HCT116 (cell line): Measurements from ENCODE around the gene THEMIS2. TPM values are rescaled to one million over a fixed set of nuclear protein-coding genes. Genes with fewer than 3 reads are reported as not detected.

Experiments used
- ATAC-seq: fragments of 200-7000 bp; cut with Tn5 transposase; 2 replicates; pipeline ENCODE4 v1.9.1; 2020; ENCODE audit warnings: mild to moderate bottlenecking, moderate library complexity
- BruUV-seq: library from RNA; stranded (reverse); fragments of 400-500 nt; replicated peaks from 2 replicates; lab custom pipeline; 2021; lab: Mats Ljungman, UMichigan
- CTCF ChIA-PET: fragments of 300-600 bp; sonication (Branson Sonifier 250); formaldehyde crosslinking; loops from one replicate; lab custom pipeline; 2021; ENCODE audit warnings: antibody characterized with exemption; lab: Charles Lee
- POLR2A ChIA-PET: fragments of 300-600, 350-600 bp; sonication (Branson Sonifier 250); formaldehyde crosslinking; loops from one replicate; lab custom pipeline; 2021; ENCODE audit warnings: antibody characterized with exemption; lab: Charles Lee
- RAD21 ChIA-PET, 2 experiments: fragments of 300-600 bp; sonication (Branson Sonifier 250); formaldehyde crosslinking; loops; one replicate each; lab custom pipeline; 2023; ENCODE audit warnings: low total read pairs in 2 of 2; ENCODE audit not compliant: uncharacterized antibody in 2 of 2, unreplicated experiment in 2 of 2, low non-redundant PET in 1 of 2; lab: Charles Lee
- DNase-seq: peaks from one replicate; pipeline ENCODE4 v3.0.0-alpha.2; 2010; ENCODE audit warnings: low read depth, low spot score
- H2AFZ ChIP-seq: fragments of 200-600 bp; shearing (Covaris generic), sonication (generic); 2 replicates; pipeline ENCODE4 v1.6.1; 2017; ENCODE audit warnings: low read depth, mixed run types, mixed read lengths, antibody characterized with exemption, low read length; ENCODE audit not compliant: poor library complexity, severe bottlenecking
- H3K27ac ChIP-seq: 2 replicates; pipeline ENCODE4 v1.5.1; 2012; ENCODE audit warnings: low read depth, low read length
- H3K27me3 ChIP-seq: fragments of 200-600 bp; sonication (generic); 2 replicates; pipeline ENCODE4 v1.6.1; 2016; ENCODE audit warnings: mixed run types, low read length, mixed read lengths; ENCODE audit not compliant: insufficient read depth
- H3K36me3 ChIP-seq, 2 experiments: fragments of 200-500 bp in 1 of 2; fragments of 200-600 bp in 1 of 2; sonication (Bioruptor generic) in 1 of 2; sonication (generic) in 1 of 2; 2 replicates each; pipeline versions ENCODE4 v1.5.1 to v1.6.1; 2014 to 2016; ENCODE audit warnings: low read length in 2 of 2, inconsistent platforms in 1 of 2, mixed read lengths in 1 of 2, mixed run types in 1 of 2; ENCODE audit not compliant: insufficient read depth in 2 of 2, control insufficient read depth in 1 of 2
- H3K4me1 ChIP-seq, 2 experiments: fragments of 200-600 bp in 1 of 2; sonication (generic) in 1 of 2; 2 replicates each; pipeline versions ENCODE4 v1.5.1 to v1.6.1; 2012 to 2017; ENCODE audit warnings: low read length in 2 of 2, inconsistent platforms in 1 of 2, mild to moderate bottlenecking in 1 of 2, mixed read lengths in 1 of 2, mixed run types in 1 of 2, moderate library complexity in 1 of 2; ENCODE audit not compliant: insufficient read depth in 2 of 2, control insufficient read depth in 1 of 2
- H3K4me2 ChIP-seq: fragments of 200-600 bp; sonication (generic); 2 replicates; pipeline ENCODE4 v1.6.1; 2017; ENCODE audit warnings: mixed run types, low read length, mixed read lengths
- H3K4me3 ChIP-seq, 2 experiments: fragments of 200-600 bp in 1 of 2; sonication (generic) in 1 of 2; replicated peaks in 1 of 2; 2 replicates each; pipeline ENCODE4 v1.5.1; 2011 to 2016; ENCODE audit warnings: low read length in 2 of 2, control low read depth in 1 of 2, low read depth in 1 of 2, mild to moderate bottlenecking in 1 of 2, mixed read lengths in 1 of 2, mixed run types in 1 of 2
- H3K79me2 ChIP-seq: fragments of 200-600 bp; sonication (generic); 2 replicates; pipeline ENCODE4 v1.6.1; 2017; ENCODE audit warnings: mild to moderate bottlenecking, mixed run types, low read length, moderate library complexity, mixed read lengths; ENCODE audit not compliant: insufficient read depth
- H3K9ac ChIP-seq: fragments of 200-600 bp; sonication (generic); 2 replicates; pipeline ENCODE4 v1.6.1; 2016; ENCODE audit warnings: low read length, mixed read lengths
- H3K9me2 ChIP-seq: fragments of 200-600 bp; sonication (generic), shearing (Covaris generic); 2 replicates; pipeline ENCODE4 v1.6.1; 2017; ENCODE audit warnings: mixed run types, mild to moderate bottlenecking, moderate library complexity; ENCODE audit not compliant: insufficient read depth
- H3K9me3 ChIP-seq, 2 experiments: fragments of 200-500 bp in 1 of 2; fragments of 200-600 bp in 1 of 2; sonication (Bioruptor generic) in 1 of 2; sonication (generic) in 1 of 2; 2 replicates each; pipeline ENCODE4 v1.6.1; 2014 to 2017; ENCODE audit warnings: low read length in 2 of 2, mixed read lengths in 2 of 2, inconsistent platforms in 1 of 2, low read depth in 1 of 2, mild to moderate bottlenecking in 1 of 2, mixed run types in 1 of 2, moderate library complexity in 1 of 2; ENCODE audit not compliant: control insufficient read depth in 1 of 2, insufficient read depth in 1 of 2
- H4K20me1 ChIP-seq: fragments of 200-600 bp; sonication (generic), shearing (Covaris generic); 2 replicates; pipeline ENCODE4 v1.6.1; 2017; ENCODE audit warnings: mixed run types, mild to moderate bottlenecking, moderate library complexity; ENCODE audit not compliant: insufficient read depth
- ATF3 ChIP-seq: IDR thresholded peaks from 2 replicates; pipeline ENCODE4 v1.6.1; 2012
- CBX3 ChIP-seq: IDR thresholded peaks from 2 replicates; pipeline ENCODE4 v1.6.1; 2012; ENCODE audit warnings: low read depth
- CEBPB ChIP-seq: IDR thresholded peaks from 2 replicates; pipeline ENCODE4 v1.6.1; 2012; ENCODE audit warnings: low read depth
- CTCF ChIP-seq, 3 experiments: fragments of 200-600 bp in 1 of 3; sonication (generic) in 1 of 3; IDR thresholded peaks in 2 of 3; conservative IDR thresholded peaks in 1 of 3; 2 replicates each; pipeline ENCODE4 v1.5.1; 2012 to 2017; ENCODE audit warnings: low read depth in 2 of 3, low read length in 2 of 3, antibody characterized with exemption in 1 of 3, borderline replicate concordance in 1 of 3, control low read depth in 1 of 3, mild to moderate bottlenecking in 1 of 3, mixed read lengths in 1 of 3, mixed run types in 1 of 3, moderate library complexity in 1 of 3; ENCODE audit not compliant: insufficient read depth in 1 of 3
- EGR1 ChIP-seq: IDR thresholded peaks from 2 replicates; pipeline ENCODE4 v1.6.1; 2012; ENCODE audit warnings: low read depth
- EZH2 ChIP-seq: fragments of 200-600 bp; sonication (generic); IDR thresholded peaks from 2 replicates; pipeline ENCODE4 v1.6.1; 2017; ENCODE audit warnings: antibody characterized with exemption, mixed run types
- EZH2phosphoT487 ChIP-seq: fragments of 200-600 bp; IDR thresholded peaks from 2 replicates; pipeline ENCODE4 v1.6.1; 2018; ENCODE audit warnings: antibody characterized with exemption, borderline replicate concordance
- FOSL1 ChIP-seq: IDR thresholded peaks from 2 replicates; pipeline ENCODE4 v1.6.1; 2012; ENCODE audit warnings: low read depth
- MAX ChIP-seq: IDR thresholded peaks from 2 replicates; pipeline ENCODE4 v1.6.1; 2012
- POLR2A ChIP-seq: IDR thresholded peaks from 2 replicates; pipeline ENCODE4 v1.7.0; 2011; ENCODE audit warnings: borderline replicate concordance; ENCODE audit not compliant: insufficient read depth, insufficient read length; ENCODE audit errors: extremely low read depth
- POLR2AphosphoS5 ChIP-seq: IDR thresholded peaks from 2 replicates; pipeline ENCODE4 v1.6.1; 2011; ENCODE audit warnings: mild to moderate bottlenecking, low read depth, low read length, moderate library complexity
- RAD21 ChIP-seq: IDR thresholded peaks from 2 replicates; pipeline ENCODE4 v1.6.1; 2012; ENCODE audit warnings: low read depth, mild to moderate bottlenecking
- REST ChIP-seq: IDR thresholded peaks from 2 replicates; pipeline ENCODE4 v1.6.1; 2012; ENCODE audit warnings: low read depth
- SRF ChIP-seq: IDR thresholded peaks from 2 replicates; pipeline ENCODE4 v1.6.1; 2012; ENCODE audit warnings: low read depth
- TCF7L2 ChIP-seq: IDR thresholded peaks from 2 replicates; pipeline ENCODE4 v1.7.0; 2011; ENCODE audit warnings: borderline replicate concordance, inconsistent platforms; ENCODE audit not compliant: insufficient read depth, insufficient read length; ENCODE audit errors: extremely low read depth
- YY1 ChIP-seq: IDR thresholded peaks from 2 replicates; pipeline ENCODE4 v1.6.1; 2011; ENCODE audit warnings: low read length, low read depth, moderate library complexity, mild to moderate bottlenecking; ENCODE audit not compliant: insufficient replicate concordance; ENCODE audit errors: extremely low read depth
- ZFX ChIP-seq: fragments of 450-650 bp; IDR thresholded peaks from 2 replicates; pipeline ENCODE4 v1.6.1; 2017
- ZNF274 ChIP-seq: fragments of 200-500 bp; sonication (Bioruptor generic); IDR thresholded peaks from 2 replicates; pipeline ENCODE4 v1.6.1; 2014; ENCODE audit warnings: mild to moderate bottlenecking, low read depth, low read length, inconsistent platforms
- intact Hi-C: fragments of 100-400 bp; cut with micrococcal nuclease; formaldehyde crosslinking; loops from 2 replicates; pipeline ENCODE4 v1.10.0; 2022
- total RNA-seq: library from RNA; stranded (reverse); gene quantifications from one replicate; pipeline ENCODE4 v1.2.1, GENCODE V29; 2021; ENCODE audit not compliant: unreplicated experiment

THEMIS2 gene
- total RNA-seq, 1 experiment from 2014 or later, result 8.0 TPM

GRCh38 chr1:27882543-27882903 lies 10.2 kb downstream of the THEMIS2 start:
- RAD21 ChIA-PET, result no interaction called here
- no peak overlapping the region for H2AFZ ChIP-seq
- POLR2A ChIA-PET, result no interaction called here
- H3K9me3 ChIP-seq, result no peaks in the 10 kb centered on the region
- DNase-seq, result no peak
- H4K20me1 ChIP-seq, result no peaks in the 10 kb centered on the region
- no peak overlapping the region for H3K4me2 ChIP-seq
- no peak overlapping the region for H3K9ac ChIP-seq
- TF ChIP-seq EGR1 (no peak), CTCF (IDR thresholded peaks at IDR 0.05 in 2 of 3, conservative IDR thresholded peaks at IDR 0.05 in 1 of 3; ENCODE audit: borderline replicate concordance in 1 of 3, insufficient read depth in 1 of 3, low read depth in 2 of 3, low read length in 2 of 3) (no peak), POLR2AphosphoS5 (no peak), REST (no peak), ZFX (no peak), EZH2 (no peak), TCF7L2 (no peak), FOSL1 (no peak), EZH2phosphoT487 (no peak), RAD21 (no peak), ZNF274 (no peak), CEBPB (no peak), SRF (no peak), CBX3 (no peak), ATF3 (no peak), MAX (no peak), YY1 (no peak), POLR2A (no peak)
- TF ChIP-seq, all 23 proteins: peak for 0
- no TSS peak for BruUV-seq
- Histone ChIP-seq H3K27ac (no peak overlapping the region), H3K36me3 (peaks cover 0 to 10% of the 10 kb centered on the region in 2 experiments; a peak in 2 of 4 replicates), H3K4me3 (no peak overlapping the region), H3K27me3 (no peaks in the 10 kb centered on the region), H3K4me1 (no peaks in the 10 kb centered on the region), H3K79me2 (no peaks in the 10 kb centered on the region), H3K9me2 (no peaks in the 10 kb centered on the region)
- CTCF ChIA-PET, result no interaction called here
- no peak for ATAC-seq
- intact Hi-C loops, result no loop called here
